ENCODE measurements around the gene NEDD9. TPM values are rescaled to one million over a fixed set of nuclear protein-coding genes. Genes with fewer than 3 reads are reported as not detected.
A peak's percentile ranks its signal among the peaks of the same experiment; 100 is the strongest.

NEDD9 gene
- polyA plus RNA-seq, 3 donors = 18.2 to 35.9 (median 33.0) TPM

DNA sequence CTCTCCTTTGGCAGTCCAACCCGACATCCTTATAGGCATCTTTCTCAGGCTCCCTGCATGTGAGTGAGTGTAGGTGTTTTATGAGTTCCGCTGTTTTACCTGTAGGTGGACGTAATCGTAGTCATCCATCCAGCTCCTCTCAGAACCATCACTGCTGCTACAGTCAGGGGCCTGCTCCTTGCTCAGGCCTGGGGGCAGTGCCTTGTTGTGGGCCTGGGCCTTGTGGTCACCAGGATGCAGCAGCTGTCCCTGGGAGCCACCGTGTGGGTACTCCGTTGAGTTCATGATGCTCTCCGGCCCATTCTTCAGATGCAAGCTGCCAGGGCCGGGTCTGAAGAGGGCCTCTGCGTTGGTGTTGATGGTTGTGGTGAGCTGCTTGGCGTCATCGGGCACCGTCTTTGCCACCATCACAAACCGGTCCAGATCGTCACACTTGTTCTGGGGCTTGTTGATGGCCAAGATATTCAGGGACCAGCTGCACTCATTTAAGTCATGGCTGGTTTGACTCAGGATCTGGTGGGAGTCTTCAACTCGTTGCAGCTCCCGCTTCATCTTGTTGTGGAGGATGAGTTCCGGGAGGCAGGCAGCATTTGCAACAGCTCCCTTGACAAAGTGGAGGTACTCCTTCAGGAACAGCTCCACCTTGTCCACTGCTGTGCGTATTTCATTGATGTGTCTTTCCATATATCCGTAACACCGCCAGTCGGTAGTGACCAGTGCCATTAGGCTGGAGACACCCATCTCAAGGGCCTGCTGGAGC lies 42.4 kb downstream of the NEDD9 start:
- no peak for DNase-seq
- TF ChIP-seq, protein P1, sequence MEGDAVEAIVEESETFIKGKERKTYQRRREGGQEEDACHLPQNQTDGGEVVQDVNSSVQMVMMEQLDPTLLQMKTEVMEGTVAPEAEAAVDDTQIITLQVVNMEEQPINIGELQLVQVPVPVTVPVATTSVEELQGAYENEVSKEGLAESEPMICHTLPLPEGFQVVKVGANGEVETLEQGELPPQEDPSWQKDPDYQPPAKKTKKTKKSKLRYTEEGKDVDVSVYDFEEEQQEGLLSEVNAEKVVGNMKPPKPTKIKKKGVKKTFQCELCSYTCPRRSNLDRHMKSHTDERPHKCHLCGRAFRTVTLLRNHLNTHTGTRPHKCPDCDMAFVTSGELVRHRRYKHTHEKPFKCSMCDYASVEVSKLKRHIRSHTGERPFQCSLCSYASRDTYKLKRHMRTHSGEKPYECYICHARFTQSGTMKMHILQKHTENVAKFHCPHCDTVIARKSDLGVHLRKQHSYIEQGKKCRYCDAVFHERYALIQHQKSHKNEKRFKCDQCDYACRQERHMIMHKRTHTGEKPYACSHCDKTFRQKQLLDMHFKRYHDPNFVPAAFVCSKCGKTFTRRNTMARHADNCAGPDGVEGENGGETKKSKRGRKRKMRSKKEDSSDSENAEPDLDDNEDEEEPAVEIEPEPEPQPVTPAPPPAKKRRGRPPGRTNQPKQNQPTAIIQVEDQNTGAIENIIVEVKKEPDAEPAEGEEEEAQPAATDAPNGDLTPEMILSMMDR (IDR thresholded peaks at IDR 0.05) = no peak
- Histone ChIP-seq H3K4me2 (replicated peaks; ENCODE audit: extremely low read depth, low read length, poor library complexity, severe bottlenecking) (no peak overlapping the region), H3K9me3 (replicated peaks in 1 of 2; ENCODE audit: control insufficient read depth in 1 of 2, insufficient read depth in 1 of 2, low read length in 2 of 2) (no peaks in the 10 kb centered on the region), H3K4me3 (replicated peaks in 1 of 3; ENCODE audit: low read depth in 2 of 3, low read length in 3 of 3) (no peak overlapping the region), H3K36me3 (replicated peaks in 1 of 2; ENCODE audit: control insufficient read depth in 1 of 2, insufficient read depth in 2 of 2, low read length in 2 of 2) (peaks cover 76 to 89% of the 10 kb centered on the region in 2 donors), H2AFZ (ENCODE audit: insufficient read depth, low read depth, low read length, poor library complexity, severe bottlenecking) (no peak overlapping the region), H3K9ac (ENCODE audit: insufficient read depth, low read length, poor library complexity, severe bottlenecking) (no peak overlapping the region), H3K4me1 (ENCODE audit: control insufficient read depth in 1 of 2, insufficient read depth in 2 of 2, low read length in 2 of 2) (no peaks in the 10 kb centered on the region), H3K27me3 (ENCODE audit: control insufficient read depth in 2 of 2, insufficient read depth in 2 of 2, low read length in 2 of 2) (no peaks in the 10 kb centered on the region), H3K79me2 (ENCODE audit: insufficient read depth, low read length) (no peaks in the 10 kb centered on the region), H3K27ac (ENCODE audit: low read depth in 1 of 2, low read length in 2 of 2) (no peak overlapping the region), H4K20me1 (ENCODE audit: insufficient read depth, low read length) (no peaks in the 10 kb centered on the region)
- WGBS (ENCODE audit: insufficient coverage) = 99% methylated on average over 14 of the region's 21 CpGs
- intact Hi-C loops (cut with micrococcal nuclease) = no loop called here
- no peaks in the 10 kb centered on the region for H3K4me1 Mint-ChIP-seq
- peak overlapping the region in 2 of 7 donors; percentile 19 to 68 for H3K27ac Mint-ChIP-seq
- no peak overlapping the region for H3K4me3 Mint-ChIP-seq
- peaks cover 0 to 8% (median 3%) of the 10 kb centered on the region in 7 donors for H3K9me3 Mint-ChIP-seq
- H3K27me3 Mint-ChIP-seq (ENCODE audit: low read depth in 3 of 3) = peaks cover 0 to 2% (median 2%) of the 10 kb centered on the region in 3 donors
- peaks cover 83 to 88% of the 10 kb centered on the region in 2 donors for H3K36me3 Mint-ChIP-seq

DNA sequence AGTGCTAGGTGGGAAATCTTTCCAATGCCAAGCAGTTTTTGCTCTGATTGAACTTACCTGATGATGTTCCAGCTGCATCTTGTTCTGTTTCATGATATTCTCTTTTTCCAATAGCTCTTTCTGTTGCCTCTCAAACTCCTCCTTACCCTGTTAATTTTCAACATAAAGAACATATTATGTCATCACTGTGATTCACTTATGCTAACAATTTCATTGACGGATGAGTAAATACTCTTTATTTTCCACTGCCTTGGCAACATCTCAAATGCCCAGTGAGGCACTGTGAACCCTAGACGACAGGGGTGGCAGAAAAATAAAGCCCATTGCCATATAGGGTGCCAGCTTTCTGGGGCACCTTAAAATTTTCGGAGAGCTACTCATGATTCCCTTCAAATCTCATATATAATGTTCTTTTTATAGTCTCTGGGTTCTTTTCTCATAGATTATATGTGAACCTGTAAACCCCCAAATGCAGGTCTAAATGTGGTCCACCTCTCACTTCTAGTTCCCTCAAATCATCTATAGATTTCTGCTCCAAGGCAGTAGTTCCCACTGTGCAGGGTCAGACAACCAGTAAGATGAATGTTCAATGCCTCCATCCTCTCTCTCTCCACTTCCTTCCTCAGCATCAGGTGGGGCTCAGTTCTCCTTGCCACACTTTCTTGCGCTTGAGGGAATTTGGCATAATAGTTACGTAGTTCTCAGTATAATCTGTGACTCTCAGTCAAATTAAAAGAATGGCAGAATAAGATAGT lies 44.1 kb downstream of the NEDD9 start:
- Histone ChIP-seq H3K27me3 (ENCODE audit: control insufficient read depth in 2 of 2, insufficient read depth in 2 of 2, low read length in 2 of 2) (no peaks in the 10 kb centered on the region), H3K4me1 (ENCODE audit: control insufficient read depth in 1 of 2, insufficient read depth in 2 of 2, low read length in 2 of 2) (no peaks in the 10 kb centered on the region), H4K20me1 (ENCODE audit: insufficient read depth, low read length) (no peaks in the 10 kb centered on the region), H3K9me3 (replicated peaks in 1 of 2; ENCODE audit: control insufficient read depth in 1 of 2, insufficient read depth in 1 of 2, low read length in 2 of 2) (no peaks in the 10 kb centered on the region), H3K79me2 (ENCODE audit: insufficient read depth, low read length) (no peaks in the 10 kb centered on the region), H3K4me3 (replicated peaks in 1 of 3; ENCODE audit: low read depth in 2 of 3, low read length in 3 of 3) (no peak overlapping the region), H3K9ac (ENCODE audit: insufficient read depth, low read length, poor library complexity, severe bottlenecking) (no peak overlapping the region), H2AFZ (ENCODE audit: insufficient read depth, low read depth, low read length, poor library complexity, severe bottlenecking) (no peak overlapping the region), H3K27ac (ENCODE audit: low read depth in 1 of 2, low read length in 2 of 2) (no peak overlapping the region), H3K4me2 (replicated peaks; ENCODE audit: extremely low read depth, low read length, poor library complexity, severe bottlenecking) (no peak overlapping the region), H3K36me3 (replicated peaks in 1 of 2; ENCODE audit: control insufficient read depth in 1 of 2, insufficient read depth in 2 of 2, low read length in 2 of 2) (peaks cover 82 to 100% of the 10 kb centered on the region in 2 donors)
- Mint-ChIP-seq H3K4me1 (no peaks in the 10 kb centered on the region), H3K27ac (peak overlapping the region in 1 of 7 donors; percentile 61), H3K36me3 (peaks cover 89 to 97% of the 10 kb centered on the region in 2 donors), H3K27me3 (ENCODE audit: low read depth in 3 of 3) (peaks cover 0 to 2% (median 2%) of the 10 kb centered on the region in 3 donors), H3K4me3 (peak overlapping the region in 1 of 2 donors; percentile 1), H3K9me3 (peaks cover 0 to 8% (median 3%) of the 10 kb centered on the region in 7 donors)
- WGBS (ENCODE audit: insufficient coverage) = 100% methylated on average over 2 of the region's 5 CpGs
- TF ChIP-seq, protein P1 (IDR thresholded peaks at IDR 0.05) = no peak
- intact Hi-C loops (cut with micrococcal nuclease) = no loop called here
- no peak for DNase-seq

Measured in CD14-positive monocyte (primary cell).